ENCODE data around the gene MYO9B. TPM values are rescaled to one million over a fixed set of nuclear protein-coding genes. Genes with fewer than 3 reads are reported as not detected.

The MYO9B gene
- total and polyA plus RNA-seq, 9 of the 15 experiments (the other 6 are each of a cell fraction or from before 2014, with no cell fraction given): 2.4 to 77.6 (median 23.0) TPM

GRCh38 chr19:17074634-17075034 lies 943 bp upstream of the MYO9B start (continued):
- TF ChIP-seq NR2C2 (CRISPR knock-in tag; IDR thresholded peaks at IDR 0.05) (no peak), NR2C2 (tag; IDR thresholded peaks at IDR 0.05) (peak; percentile 15; the same call in 1 of the 2 replicates), ZC3H4 (CRISPR knock-in tag; IDR thresholded peaks at IDR 0.05; ENCODE audit: borderline replicate concordance) (peak; percentile 79), NR1H2 (CRISPR knock-in tag; IDR thresholded peaks at IDR 0.05) (0 out of 2 replicates have a peak, but pooled peaks have one; percentile 6), MEF2D (tag; conservative IDR thresholded peaks at IDR 0.05; ENCODE audit: low read depth) (no peak), PTTG1 (tag; IDR thresholded peaks at IDR 0.05; ENCODE audit: low read depth) (no peak), C11orf30 (IDR thresholded peaks at IDR 0.05; ENCODE audit: low read depth) (no peak), SP1 (CRISPR knock-in tag; IDR thresholded peaks at IDR 0.05) (no peak), ZBTB12 (CRISPR knock-in tag; IDR thresholded peaks at IDR 0.05) (0 out of 2 replicates have a peak, but pooled peaks have one; percentile 39), ZBTB40 (IDR thresholded peaks at IDR 0.05) (peak; percentile 27; the same call in 1 of the 2 replicates), ZBTB40 (CRISPR knock-in tag; IDR thresholded peaks at IDR 0.05) (no peak), ZMIZ1 (IDR thresholded peaks at IDR 0.05; ENCODE audit: low read depth in 2 of 2, low read length in 2 of 2) (peak in 1 of 2 experiments; percentile 19; a peak in 1 of 4 replicates), ZSCAN29 (IDR thresholded peaks at IDR 0.05) (no peak), ZFPM2 (CRISPR knock-in tag; IDR thresholded peaks at IDR 0.05) (0 out of 2 replicates have a peak, but pooled peaks have one; percentile 14)
